ENCODE results near the gene MACROD2.

DNA sequence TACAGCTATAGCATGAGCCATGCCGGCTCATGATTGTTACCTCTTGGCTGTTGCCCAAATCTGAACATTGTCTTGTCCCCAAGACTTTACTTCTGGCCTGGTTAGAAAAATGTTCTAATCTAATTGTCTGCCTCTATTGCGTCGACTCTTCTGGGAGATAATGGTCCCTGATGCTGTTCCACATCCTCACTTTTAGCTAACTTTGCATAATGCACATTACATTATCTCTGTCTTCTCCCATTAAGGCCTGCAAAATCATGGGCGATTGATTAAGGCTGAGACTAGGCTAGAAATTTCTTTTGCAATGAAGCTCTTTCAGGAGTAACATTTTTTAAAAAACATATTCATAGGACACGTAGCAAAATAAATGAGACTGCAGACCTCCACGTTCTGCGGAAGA is 1616.9 kb downstream of the MACROD2 start:
- no peak for TF ChIP-seq POLR2A (IDR thresholded peaks at IDR 0.05)
- TF ChIP-seq EP300 (IDR thresholded peaks at IDR 0.05; ENCODE audit: low read depth) = no peak
- TF ChIP-seq, protein P1, sequence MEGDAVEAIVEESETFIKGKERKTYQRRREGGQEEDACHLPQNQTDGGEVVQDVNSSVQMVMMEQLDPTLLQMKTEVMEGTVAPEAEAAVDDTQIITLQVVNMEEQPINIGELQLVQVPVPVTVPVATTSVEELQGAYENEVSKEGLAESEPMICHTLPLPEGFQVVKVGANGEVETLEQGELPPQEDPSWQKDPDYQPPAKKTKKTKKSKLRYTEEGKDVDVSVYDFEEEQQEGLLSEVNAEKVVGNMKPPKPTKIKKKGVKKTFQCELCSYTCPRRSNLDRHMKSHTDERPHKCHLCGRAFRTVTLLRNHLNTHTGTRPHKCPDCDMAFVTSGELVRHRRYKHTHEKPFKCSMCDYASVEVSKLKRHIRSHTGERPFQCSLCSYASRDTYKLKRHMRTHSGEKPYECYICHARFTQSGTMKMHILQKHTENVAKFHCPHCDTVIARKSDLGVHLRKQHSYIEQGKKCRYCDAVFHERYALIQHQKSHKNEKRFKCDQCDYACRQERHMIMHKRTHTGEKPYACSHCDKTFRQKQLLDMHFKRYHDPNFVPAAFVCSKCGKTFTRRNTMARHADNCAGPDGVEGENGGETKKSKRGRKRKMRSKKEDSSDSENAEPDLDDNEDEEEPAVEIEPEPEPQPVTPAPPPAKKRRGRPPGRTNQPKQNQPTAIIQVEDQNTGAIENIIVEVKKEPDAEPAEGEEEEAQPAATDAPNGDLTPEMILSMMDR (IDR thresholded peaks at IDR 0.05) = no peak
